ENCODE data around the gene TBX2. TPM values are rescaled to one million over a fixed set of nuclear protein-coding genes. Genes with fewer than 3 reads are reported as not detected.

TBX2 gene
- total RNA-seq, 4 donors from 2014 or later, result 2.2 to 3.1 (median 2.8) TPM

DNA sequence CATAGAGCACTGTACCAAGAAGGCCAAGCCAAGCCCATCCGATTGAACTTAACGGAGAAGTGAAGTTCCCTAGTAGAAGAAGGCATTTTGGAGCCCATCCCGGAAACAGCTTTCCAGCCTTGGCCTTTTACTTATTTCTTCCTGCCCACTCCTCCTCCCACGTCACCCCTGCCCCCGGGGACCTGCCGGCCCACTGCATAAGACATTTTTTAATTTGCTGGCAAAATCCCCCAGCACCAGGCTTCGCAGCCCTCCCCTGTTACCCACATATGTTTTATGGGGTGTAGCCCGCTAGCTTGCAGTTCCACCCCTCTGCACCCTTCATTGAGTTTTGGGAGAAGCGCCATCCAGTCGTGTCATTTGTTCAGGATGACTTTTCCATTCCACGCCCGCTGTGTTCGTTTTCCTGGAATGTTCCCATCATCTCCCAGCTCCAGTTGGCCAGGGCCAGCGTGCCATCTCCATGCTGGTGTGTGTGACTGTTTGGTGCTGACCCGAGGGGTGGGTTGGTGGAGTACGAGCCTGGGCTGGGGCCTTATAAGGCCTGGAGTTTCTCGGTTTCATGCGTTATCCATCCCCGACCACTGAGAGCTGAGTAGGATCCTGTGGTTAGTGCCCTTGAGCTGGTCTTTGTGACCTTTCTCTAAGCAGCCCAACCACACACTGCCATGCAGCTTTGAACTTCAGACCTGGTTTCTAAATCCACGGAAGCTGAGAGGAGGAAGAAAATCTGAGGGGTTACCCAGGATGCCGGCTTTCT, 20.0 kb upstream of the TBX2 start:
- H3K27me3 ChIP-seq, result no peaks in the 10 kb centered on the region
- no peaks in the 10 kb centered on the region for H3K4me1 ChIP-seq
- H3K27ac ChIP-seq, result no peak overlapping the region
- H3K4me3 ChIP-seq, result no peak overlapping the region
- no peaks in the 10 kb centered on the region for H3K36me3 ChIP-seq
- no peaks in the 10 kb centered on the region for H3K9me3 ChIP-seq
- no peak for DNase-seq (ENCODE audit: low spot score in 2 of 2)
- TF ChIP-seq POLR2A (IDR thresholded peaks at IDR 0.05) (no peak), POLR2AphosphoS5 (IDR thresholded peaks at IDR 0.05) (no peak), EP300 (IDR thresholded peaks at IDR 0.05) (no peak)
- TF ChIP-seq, protein P1, sequence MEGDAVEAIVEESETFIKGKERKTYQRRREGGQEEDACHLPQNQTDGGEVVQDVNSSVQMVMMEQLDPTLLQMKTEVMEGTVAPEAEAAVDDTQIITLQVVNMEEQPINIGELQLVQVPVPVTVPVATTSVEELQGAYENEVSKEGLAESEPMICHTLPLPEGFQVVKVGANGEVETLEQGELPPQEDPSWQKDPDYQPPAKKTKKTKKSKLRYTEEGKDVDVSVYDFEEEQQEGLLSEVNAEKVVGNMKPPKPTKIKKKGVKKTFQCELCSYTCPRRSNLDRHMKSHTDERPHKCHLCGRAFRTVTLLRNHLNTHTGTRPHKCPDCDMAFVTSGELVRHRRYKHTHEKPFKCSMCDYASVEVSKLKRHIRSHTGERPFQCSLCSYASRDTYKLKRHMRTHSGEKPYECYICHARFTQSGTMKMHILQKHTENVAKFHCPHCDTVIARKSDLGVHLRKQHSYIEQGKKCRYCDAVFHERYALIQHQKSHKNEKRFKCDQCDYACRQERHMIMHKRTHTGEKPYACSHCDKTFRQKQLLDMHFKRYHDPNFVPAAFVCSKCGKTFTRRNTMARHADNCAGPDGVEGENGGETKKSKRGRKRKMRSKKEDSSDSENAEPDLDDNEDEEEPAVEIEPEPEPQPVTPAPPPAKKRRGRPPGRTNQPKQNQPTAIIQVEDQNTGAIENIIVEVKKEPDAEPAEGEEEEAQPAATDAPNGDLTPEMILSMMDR (IDR thresholded peaks at IDR 0.05), result no peak
- 91% methylated on average over 21 of the region's 21 CpGs for WGBS

DNA sequence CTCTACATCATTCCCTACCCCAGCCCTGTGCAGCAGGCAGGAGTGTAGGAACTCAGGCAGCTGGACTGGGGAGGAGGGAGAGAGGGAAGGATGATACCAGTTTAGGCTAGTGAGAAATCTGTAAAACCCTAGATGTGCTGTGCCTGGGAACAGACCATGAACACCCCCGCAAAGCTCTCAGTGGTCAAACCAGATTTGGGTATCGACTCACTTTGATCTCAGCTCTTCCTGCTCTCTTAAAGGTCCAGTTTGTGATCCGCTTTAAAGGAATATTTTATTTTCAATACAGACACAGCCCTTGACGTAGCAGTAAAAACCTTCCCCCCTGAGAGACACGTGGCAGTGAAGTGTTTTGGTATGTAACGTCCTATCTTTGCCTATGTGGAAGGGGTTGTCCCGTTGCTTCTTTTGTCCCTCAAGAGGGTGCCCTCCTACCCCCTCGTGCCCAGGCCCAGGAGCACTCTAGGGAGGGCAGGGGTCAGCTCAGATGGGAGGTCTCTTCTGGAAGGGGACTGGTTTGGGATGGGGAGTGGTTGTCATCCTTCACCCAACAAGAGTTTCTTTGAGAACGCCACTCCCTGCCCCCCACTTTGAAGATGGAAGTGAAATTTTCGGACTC, 19.3 kb upstream of the TBX2 start:
- Histone ChIP-seq H3K4me1 (no peaks in the 10 kb centered on the region), H3K27me3 (no peaks in the 10 kb centered on the region), H3K36me3 (no peaks in the 10 kb centered on the region), H3K27ac (no peak overlapping the region), H3K9me3 (no peaks in the 10 kb centered on the region), H3K4me3 (no peak overlapping the region)
- TF ChIP-seq POLR2AphosphoS5 (IDR thresholded peaks at IDR 0.05) (no peak), POLR2A (IDR thresholded peaks at IDR 0.05) (no peak), EP300 (IDR thresholded peaks at IDR 0.05) (no peak)
- WGBS, result 92% methylated on average over 10 of the region's 10 CpGs
- no peak for DNase-seq (ENCODE audit: low spot score in 2 of 2)

DNA sequence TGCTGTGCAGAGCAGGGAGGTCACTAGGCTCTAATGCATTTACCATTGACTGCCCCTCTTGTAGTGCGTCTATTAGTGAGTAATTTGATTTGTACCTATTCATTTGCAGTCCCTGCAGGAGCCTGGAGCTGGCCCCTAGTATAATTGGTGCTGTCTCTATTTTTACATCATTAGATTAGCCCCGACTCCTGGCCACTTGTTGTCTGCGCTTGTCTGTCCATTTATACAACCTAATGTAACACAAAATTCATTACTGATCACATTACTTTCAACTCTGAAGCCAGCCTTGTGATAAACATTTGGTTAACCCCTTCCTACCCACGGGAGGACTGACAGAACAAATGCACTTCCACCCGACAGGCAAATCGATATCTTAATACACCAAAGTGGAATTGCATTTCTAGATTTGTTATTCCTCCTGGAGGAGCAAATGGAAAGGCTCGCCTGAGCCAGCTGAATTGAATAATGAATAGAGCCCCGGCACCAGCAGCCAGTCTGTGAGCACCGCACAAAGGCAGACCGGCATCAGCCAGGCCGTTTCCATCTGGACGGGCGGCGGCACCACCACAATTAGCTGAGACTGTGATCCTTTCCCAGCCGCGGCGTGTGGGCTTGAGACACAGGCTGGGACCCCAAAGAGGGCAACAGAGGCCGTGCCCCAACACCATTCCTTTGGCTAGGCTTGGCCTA, 18.7 kb upstream of the TBX2 start:
- no peak overlapping the region for H3K4me3 ChIP-seq
- TF ChIP-seq, protein P1 (IDR thresholded peaks at IDR 0.05), result no peak
- TF ChIP-seq POLR2AphosphoS5 (IDR thresholded peaks at IDR 0.05), result no peak
- no peak for TF ChIP-seq EP300 (IDR thresholded peaks at IDR 0.05)
- no peak for TF ChIP-seq POLR2A (IDR thresholded peaks at IDR 0.05)
- H3K27me3 ChIP-seq, result no peaks in the 10 kb centered on the region
- no peaks in the 10 kb centered on the region for H3K9me3 ChIP-seq
- 85% methylated on average over 18 of the region's 18 CpGs for WGBS
- DNase-seq (ENCODE audit: low spot score in 2 of 2), result no peak
- no peak overlapping the region for H3K27ac ChIP-seq
- H3K4me1 ChIP-seq, result no peaks in the 10 kb centered on the region
- no peaks in the 10 kb centered on the region for H3K36me3 ChIP-seq

DNA sequence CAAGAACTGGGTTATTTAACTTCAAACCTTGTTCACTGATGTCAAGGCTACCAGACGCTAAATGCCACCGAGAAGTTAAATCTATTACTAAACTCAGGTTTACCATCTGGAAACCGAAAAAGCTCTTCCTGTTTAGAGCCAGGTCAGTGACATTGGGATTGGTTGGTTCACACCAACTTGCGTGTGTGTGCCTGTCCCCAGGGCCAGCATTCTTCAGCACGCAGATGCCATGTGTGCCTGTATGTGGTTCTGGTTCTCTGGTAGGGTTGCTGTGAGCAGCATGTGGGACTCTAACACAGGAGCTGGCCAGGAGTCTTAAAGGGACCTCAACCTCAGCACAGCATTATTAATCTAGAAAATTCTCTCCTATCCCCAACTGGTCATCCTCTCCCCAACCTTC, 18.1 kb upstream of the TBX2 start:
- H3K36me3 ChIP-seq, result no peaks in the 10 kb centered on the region
- TF ChIP-seq EP300 (IDR thresholded peaks at IDR 0.05) (no peak), POLR2A (IDR thresholded peaks at IDR 0.05) (no peak)
- 92% methylated on average over 5 of the region's 5 CpGs for WGBS
- H3K4me1 ChIP-seq, result no peaks in the 10 kb centered on the region
- H3K4me3 ChIP-seq, result no peak overlapping the region
- no peak overlapping the region for H3K27ac ChIP-seq
- no peaks in the 10 kb centered on the region for H3K9me3 ChIP-seq
- no peak for DNase-seq (ENCODE audit: low spot score in 2 of 2)
- H3K27me3 ChIP-seq, result no peaks in the 10 kb centered on the region

DNA sequence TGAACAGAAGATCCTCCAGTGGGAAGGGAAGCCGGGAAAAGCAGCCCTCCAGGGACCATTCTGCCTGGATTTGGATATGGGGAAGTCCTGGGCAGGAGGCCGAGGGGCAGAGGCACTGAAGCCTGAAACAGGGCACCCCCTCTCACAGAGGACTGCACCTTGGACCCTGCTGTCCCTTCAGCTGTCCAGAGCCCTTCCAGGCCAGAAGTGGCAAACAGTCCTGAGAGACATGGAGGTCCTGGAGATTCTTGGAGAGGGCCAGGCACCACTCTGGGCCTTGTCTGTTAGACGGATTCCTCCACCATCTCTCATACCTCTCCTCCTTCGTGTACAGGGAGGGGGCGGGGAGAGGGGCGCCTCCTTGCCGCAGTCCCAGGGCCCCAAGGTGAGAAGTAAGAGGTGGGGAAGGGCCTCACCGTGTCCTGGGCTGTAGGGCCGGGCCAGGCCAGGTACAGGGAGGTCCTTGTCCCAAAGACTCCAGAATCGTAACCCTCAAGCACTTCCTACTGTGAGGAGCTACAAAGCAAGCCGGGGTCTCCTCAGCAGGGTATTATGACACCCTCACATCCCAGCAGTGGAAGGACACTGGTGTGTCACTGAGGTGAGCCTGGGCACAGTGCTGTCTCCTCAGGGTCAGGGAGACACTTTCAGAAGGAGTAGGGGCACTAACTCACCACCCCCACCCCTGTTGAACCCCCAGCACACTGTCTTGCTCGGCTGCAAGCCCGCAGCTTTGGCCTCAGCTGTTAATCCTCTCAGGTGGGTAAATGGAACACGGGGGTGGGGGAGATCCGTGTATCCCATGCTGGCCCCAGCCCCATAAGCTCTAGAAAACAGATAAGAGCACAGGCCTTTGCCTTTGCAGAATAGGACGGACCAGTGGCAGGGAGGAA, 16.6 kb upstream of the TBX2 start:
- H3K36me3 ChIP-seq, result no peaks in the 10 kb centered on the region
- no peaks in the 10 kb centered on the region for H3K9me3 ChIP-seq
- TF ChIP-seq EP300 (IDR thresholded peaks at IDR 0.05) (no peak), POLR2AphosphoS5 (IDR thresholded peaks at IDR 0.05) (no peak), POLR2A (IDR thresholded peaks at IDR 0.05) (no peak)
- TF ChIP-seq, protein P1 (IDR thresholded peaks at IDR 0.05), result no peak
- H3K27ac ChIP-seq, result no peak overlapping the region
- no peak overlapping the region for H3K4me3 ChIP-seq
- no peaks in the 10 kb centered on the region for H3K27me3 ChIP-seq
- WGBS, result 87% methylated on average over 6 of the region's 16 CpGs
- DNase-seq (ENCODE audit: low spot score in 2 of 2), result no peak
- no peaks in the 10 kb centered on the region for H3K4me1 ChIP-seq

Measured in suprapubic skin (tissue), 4 donors.